ENCODE data around the gene RACGAP1.

The RACGAP1 gene

GRCh38 chr12:49939307-49939706, 86.0 kb downstream of the RACGAP1 start:
- no peak for DNase-seq
